Bone marrow (tissue), 2 donors: ENCODE data around the gene SEMA4C.

ENCODE experiments used
- DNase-seq, 2 donors: peaks; one replicate each; lab custom pipeline; 2025; lab: John Stamatoyannopoulos, UW

The SEMA4C gene

GRCh38 chr2:96881349-96882195 is 11.7 kb upstream of the SEMA4C start:
- DNase-seq = no peak

- DNase-seq = no peak
Measured at GRCh38 chr2:96880891-96881273, 11.0 kb upstream of the SEMA4C start.

GRCh38 chr2:96879545-96880040 is 9.7 kb upstream of the SEMA4C start:
- DNase-seq = no peak

- no peak for DNase-seq
Measured at GRCh38 chr2:96878796-96879544, 9.1 kb upstream of the SEMA4C start.

GRCh38 chr2:96878171-96878570 is 8.3 kb upstream of the SEMA4C start:
- no peak for DNase-seq

GRCh38 chr2:96877631-96878092 is 7.8 kb upstream of the SEMA4C start:
- no peak for DNase-seq

- DNase-seq = no peak
Measured at GRCh38 chr2:96877042-96877451, 7.2 kb upstream of the SEMA4C start.

- DNase-seq = no peak
Measured at GRCh38 chr2:96876269-96877041, 6.6 kb upstream of the SEMA4C start.

- no peak for DNase-seq
Measured at GRCh38 chr2:96875498-96876268, 5.8 kb upstream of the SEMA4C start.

GRCh38 chr2:96874198-96874831 is 4.4 kb upstream of the SEMA4C start:
- no peak for DNase-seq

GRCh38 chr2:96873651-96874096 is 3.8 kb upstream of the SEMA4C start:
- no peak for DNase-seq

- no peak for DNase-seq
Measured at GRCh38 chr2:96872591-96873349, 2.9 kb upstream of the SEMA4C start.

- DNase-seq = no peak
Measured at GRCh38 chr2:96870626-96871255, 861 bp upstream of the SEMA4C start.

GRCh38 chr2:96869281-96869821 is 529 bp downstream of the SEMA4C start:
- DNase-seq = no peak

- DNase-seq = peak in 1 of 2 donors; percentile 52
Measured at GRCh38 chr2:96868555-96869280, 1.2 kb downstream of the SEMA4C start.

- DNase-seq = no peak
Measured at GRCh38 chr2:96867756-96868554, 1.9 kb downstream of the SEMA4C start.

GRCh38 chr2:96866986-96867755 is 2.7 kb downstream of the SEMA4C start:
- no peak for DNase-seq
